DMS153 treated with DMSO at 0.1 percent for 48 hours (cell line): ENCODE results near the gene IL25.
A peak's percentile ranks its signal among the peaks of the same experiment; 100 is the strongest.

Experiments used
- DNase-seq: peaks from one replicate; lab custom pipeline; 2025; ENCODE audit not compliant: unreplicated experiment; lab: John Stamatoyannopoulos, UW

IL25 gene

DNA sequence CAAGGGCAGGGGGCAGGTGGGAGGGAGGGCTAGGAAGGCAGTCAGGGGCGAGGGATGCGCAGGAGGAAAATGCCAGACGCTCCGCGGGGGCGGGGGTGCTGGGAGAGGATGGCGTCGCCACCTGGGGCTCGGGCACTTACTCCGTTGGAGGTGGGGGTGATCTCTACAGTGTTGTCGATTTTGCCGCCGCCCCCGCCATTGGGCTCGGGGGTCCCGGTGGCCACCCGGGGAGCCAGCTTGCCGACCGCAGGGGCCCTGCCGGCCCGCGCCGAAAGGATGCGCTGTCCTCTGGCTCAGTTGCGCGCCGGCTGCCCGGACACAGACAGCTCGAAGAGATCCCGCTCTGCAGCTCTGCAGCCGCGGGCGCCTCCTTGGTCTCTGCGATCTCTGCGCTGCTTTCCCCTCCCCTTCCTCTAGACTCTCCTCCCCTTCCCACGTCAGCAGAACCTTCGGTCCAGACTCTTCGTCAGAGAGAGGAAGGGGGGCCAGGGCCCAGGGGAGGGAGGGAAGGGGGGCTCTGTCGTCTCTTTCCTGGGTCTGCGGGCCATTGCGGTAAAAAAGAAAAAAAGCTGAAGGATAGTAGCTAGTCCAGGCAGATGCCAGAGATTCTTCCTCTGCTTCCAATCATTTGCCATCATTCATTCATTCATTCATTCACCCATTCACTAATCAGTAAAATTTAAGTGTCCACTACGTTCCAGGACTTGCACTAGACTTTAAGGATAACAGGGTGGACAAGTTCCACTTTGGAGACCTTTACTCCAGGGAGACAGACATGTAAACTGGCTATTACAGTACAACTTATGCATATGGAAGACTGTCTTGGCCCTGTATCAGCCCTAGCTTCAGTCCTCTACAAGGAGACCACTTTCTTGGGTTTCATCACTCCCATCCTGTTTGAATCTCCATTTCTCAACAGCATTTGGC is 19.8 kb upstream of the IL25 start, which contains the start of gene SLC22A17:
Gene SLC22A17, minus strand, starts transcription at position 382 of the 927 bp plus-strand sequence.
- DNase-seq, result peak; percentile 48

DNA sequence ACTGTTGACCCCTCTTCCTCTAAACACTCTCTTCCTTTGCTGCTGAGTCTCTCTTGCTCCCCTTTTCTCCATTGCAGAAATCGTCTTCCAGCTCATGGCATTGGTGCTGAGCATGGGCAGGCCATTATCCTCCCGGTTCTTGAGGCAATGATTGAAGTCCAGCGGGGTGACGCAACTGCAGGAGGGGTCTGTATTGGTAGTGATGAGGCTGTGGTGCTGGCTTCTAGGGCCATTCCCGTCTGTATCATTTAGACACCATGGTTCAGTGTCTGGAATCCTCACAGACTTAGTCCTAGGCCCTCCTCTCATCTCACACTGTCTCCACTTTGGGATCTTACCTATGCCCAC is 19.2 kb upstream of the IL25 start:
- DNase-seq, result no peak

DNA sequence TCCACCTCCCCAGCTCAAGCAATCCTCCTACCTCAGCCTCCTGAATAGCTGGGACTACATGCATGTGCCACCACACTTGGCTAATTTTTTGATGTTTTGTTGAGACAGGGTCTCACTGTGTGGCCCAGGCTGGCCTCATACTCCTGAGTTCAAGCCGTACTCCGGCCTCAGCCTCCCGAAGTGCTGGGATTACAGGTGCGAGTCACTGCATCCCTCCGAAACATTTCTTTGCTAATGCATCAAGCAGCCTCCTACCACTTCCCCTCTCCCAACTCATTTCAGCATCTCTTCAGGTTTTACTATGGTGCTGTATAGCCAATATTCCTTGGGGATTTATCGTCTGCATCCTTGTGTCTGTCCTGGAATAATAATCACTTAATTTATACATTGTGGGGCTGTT is 17.6 kb upstream of the IL25 start:
- DNase-seq, result no peak

GRCh38 chr14:23355871-23356435 is 16.7 kb upstream of the IL25 start:
- no peak for DNase-seq

- DNase-seq, result no peak
Observed at GRCh38 chr14:23356662-23357061, 15.9 kb upstream of the IL25 start.

GRCh38 chr14:23357261-23357660 is 15.3 kb upstream of the IL25 start:
- no peak for DNase-seq

GRCh38 chr14:23358042-23358441 is 14.6 kb upstream of the IL25 start:
- no peak for DNase-seq

GRCh38 chr14:23358553-23359166 is 13.9 kb upstream of the IL25 start:
- no peak for DNase-seq

DNA sequence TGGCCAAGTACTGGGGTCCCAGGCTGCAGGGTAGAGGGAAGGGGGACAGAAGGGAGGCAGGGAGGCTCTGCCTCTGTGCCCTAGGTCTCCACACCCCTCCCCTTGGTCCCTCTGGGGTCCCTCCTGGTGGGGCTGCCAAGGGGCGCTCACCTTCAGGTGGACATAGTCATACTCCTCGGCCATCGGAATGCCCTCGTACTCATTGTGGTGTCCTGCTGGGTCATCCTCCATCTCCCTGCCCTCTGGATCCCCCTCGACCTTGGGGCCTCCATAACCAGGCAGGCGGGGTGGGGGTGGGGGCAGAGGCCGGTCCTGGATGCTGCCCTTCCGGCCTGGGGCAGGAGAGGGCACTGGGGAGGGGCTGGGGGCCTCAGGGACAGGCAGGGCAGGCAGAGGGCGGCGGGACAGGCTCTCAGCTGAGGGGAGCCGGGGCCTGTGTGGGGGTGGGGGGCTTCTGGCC is 13.4 kb upstream of the IL25 start:
- no peak for DNase-seq

GRCh38 chr14:23359722-23360447 is 12.7 kb upstream of the IL25 start:
- no peak for DNase-seq

DNA sequence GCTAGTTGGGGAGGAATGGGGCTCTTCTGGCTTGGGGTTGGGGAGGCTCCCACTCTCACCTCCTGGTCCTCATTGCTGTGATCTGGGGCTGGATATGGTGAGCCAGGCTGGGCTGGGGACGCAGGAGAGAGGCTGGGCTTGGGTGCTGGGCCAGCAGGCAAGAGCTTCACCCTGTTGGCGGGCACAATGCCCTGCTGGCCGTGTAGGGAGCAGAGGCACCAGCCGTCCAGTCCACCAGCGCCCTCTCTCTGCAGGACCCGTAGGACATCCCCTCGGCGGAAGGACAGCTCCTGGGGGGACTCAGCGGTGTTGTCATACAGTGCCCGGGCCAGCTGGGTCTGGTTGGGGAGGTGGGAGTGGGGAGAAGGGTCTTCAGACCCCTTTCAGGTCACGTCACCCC is 12.1 kb upstream of the IL25 start:
- DNase-seq, result no peak

GRCh38 chr14:23361320-23361719 is 11.3 kb upstream of the IL25 start:
- DNase-seq, result no peak

DNA sequence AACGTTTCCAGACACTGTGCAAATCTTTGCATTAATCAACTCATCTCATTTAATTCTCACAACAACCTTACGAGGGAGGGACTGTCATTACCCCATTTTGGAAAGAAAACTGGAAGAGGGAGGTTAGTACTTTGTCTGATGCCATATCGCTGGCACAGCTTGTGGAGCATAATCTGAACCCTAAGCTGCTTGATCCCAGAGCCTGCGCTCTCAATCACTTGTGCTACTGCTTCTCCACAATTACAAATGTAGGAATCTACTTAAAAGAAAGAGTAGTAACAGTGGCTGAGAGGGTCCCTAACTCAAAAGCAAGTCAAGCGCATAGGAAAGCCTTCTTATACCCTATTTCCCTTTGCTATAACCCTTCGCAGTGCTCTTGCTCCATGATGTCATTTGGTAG is 10.8 kb upstream of the IL25 start:
- DNase-seq, result no peak

GRCh38 chr14:23362200-23362599 is 10.4 kb upstream of the IL25 start:
- no peak for DNase-seq

GRCh38 chr14:23364164-23365035 is 8.2 kb upstream of the IL25 start:
- peak; percentile 14 for DNase-seq

DNA sequence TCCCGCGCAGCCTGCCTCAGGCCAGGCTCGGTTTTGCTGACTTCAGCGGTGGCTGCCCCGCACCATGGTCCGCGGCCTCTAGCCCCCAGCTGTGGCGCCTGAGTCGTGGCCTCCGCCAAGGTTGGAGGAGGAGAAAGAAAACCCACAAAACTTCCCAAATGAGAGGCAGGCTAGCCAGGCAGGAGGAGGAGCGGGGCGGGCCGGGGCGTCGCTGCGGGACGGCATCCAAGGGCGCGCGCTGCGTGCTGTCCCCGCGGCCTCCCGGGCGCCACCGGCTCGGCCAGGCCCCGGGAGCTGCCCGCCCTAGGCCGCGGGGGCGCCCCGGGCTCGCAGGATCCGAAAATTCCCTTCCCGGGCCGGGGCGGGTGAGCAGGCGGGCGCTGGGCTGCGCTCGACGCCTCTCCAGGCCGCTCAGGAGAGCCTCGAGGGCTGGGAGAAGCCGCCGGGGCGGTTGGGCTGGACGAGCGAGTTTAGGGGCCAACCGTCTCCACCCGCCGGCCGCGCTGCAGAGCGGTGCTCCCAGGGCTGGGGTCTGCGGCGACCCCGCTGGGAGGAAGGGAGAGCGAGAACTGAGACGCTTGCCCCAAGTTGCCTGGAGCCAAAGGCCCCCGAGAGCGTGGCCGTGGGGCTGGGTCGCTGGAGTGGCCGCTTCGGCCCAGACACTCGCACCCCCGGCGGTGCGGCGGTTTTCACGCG is 7.4 kb upstream of the IL25 start, which contains the start of gene EFS:
Gene EFS, minus strand, starts transcription at position 137 of the 696 bp plus-strand sequence. CDS start 147 bp downstream, outside the sequence.
- no peak for DNase-seq

DNA sequence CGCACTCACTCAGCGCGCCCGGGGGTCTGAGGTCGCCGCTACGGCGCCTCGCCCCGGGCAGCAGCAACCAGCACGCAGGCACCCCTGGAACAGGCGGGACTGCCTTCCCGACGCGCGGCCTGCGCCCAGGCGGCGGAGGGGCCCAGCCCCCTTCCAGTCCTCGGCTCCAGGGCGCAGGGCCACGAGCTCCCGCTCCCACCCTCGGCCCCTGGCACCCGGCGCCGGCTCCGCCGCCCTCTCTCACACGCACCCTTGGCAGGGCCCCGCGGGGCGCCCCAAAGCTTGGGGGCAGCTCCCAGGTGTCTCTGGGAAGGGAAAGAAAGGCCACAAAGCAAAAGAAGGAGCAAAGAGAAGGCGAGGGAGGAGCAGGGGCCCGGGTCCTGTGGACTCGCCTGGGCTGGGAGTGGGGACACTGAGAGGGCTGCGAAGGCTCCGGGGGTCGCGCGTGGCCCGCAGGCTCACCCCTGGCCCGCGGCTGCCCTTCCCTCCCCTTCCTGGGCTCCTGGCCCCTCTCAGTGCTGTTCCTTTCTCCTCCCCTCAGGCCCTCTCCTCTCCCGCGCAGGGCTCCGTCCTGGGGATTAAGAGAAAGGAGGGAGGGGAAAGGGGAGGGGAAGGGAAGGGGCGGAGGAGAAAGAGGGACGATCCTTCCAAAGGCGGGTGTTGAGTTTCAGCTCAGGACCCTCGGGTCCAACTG is 6.7 kb upstream of the IL25 start:
- peak; percentile 59 for DNase-seq

GRCh38 chr14:23366426-23366921 is 6.1 kb upstream of the IL25 start:
- peak; percentile 59 for DNase-seq

DNA sequence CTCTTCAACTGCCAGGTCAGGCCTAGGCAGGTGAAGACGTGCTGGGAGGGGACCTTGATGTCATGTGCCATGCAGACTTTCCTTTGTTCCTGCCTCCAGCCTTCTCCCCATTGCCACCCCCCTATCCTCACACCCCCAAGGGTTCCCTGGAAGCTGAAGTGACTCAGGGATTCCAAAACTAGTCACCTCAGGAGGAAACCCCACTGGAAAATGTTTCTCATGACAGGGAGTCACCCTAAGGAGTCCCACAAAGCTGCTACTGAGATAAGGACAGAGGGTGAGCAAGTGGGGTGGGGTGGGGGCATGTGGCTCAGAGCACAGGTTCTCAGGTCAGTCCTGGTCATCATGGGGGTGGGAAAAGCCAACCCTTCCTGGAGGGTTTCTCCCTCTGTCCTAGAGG is 2.4 kb upstream of the IL25 start:
- DNase-seq, result no peak
